ENCODE measurements around the gene LGMN. TPM values are rescaled to one million over a fixed set of nuclear protein-coding genes. Genes with fewer than 3 reads are reported as not detected.

The LGMN gene
- total and polyA plus RNA-seq, 2 of the 13 experiments (the other 11 are each of a cell fraction or from before 2014, with no cell fraction given) = 28.9 to 76.4 TPM

- TF ChIP-seq BRF2 (CRISPR knock-in tag; IDR thresholded peaks at IDR 0.05) (no peak), CC2D1A (CRISPR knock-in tag; IDR thresholded peaks at IDR 0.05) (no peak), ZNF747 (CRISPR knock-in tag; IDR thresholded peaks at IDR 0.05; ENCODE audit: borderline replicate concordance) (peak; percentile 68; the same call in 1 of the 2 replicates), ARNTL (CRISPR knock-in tag; IDR thresholded peaks at IDR 0.05) (peak; percentile 75), HOXA9 (CRISPR knock-in tag; IDR thresholded peaks at IDR 0.05; ENCODE audit: borderline replicate concordance) (no peak), CBFB (CRISPR knock-in tag; IDR thresholded peaks at IDR 0.05) (peak; percentile 80; the same call in 1 of the 2 replicates), SIX4 (CRISPR knock-in tag; IDR thresholded peaks at IDR 0.05) (no peak), MAFK (conservative IDR thresholded peaks at IDR 0.05 in 1 of 2, IDR thresholded peaks at IDR 0.05 in 1 of 2; ENCODE audit: low read length in 2 of 2) (no peak), NFE2 (CRISPR knock-in tag; IDR thresholded peaks at IDR 0.05) (no peak), PHF20 (CRISPR knock-in tag; IDR thresholded peaks at IDR 0.05) (peak; percentile 83), FOXP1 (IDR thresholded peaks at IDR 0.05) (no peak), FOXP1 (CRISPR knock-in tag; IDR thresholded peaks at IDR 0.05) (no peak), EEA1 (CRISPR knock-in tag; IDR thresholded peaks at IDR 0.05; ENCODE audit: borderline replicate concordance) (no peak; the same call in 1 of the 2 replicates), HMG20B (CRISPR knock-in tag; conservative IDR thresholded peaks at IDR 0.05) (0 out of 2 replicates have a peak, but pooled peaks have one; percentile 19), SIN3A (IDR thresholded peaks at IDR 0.05; ENCODE audit: borderline replicate concordance, low read depth, low read length) (peak; percentile 78; the same call in 1 of the 2 replicates), ZNF570 (CRISPR knock-in tag; IDR thresholded peaks at IDR 0.05; ENCODE audit: borderline replicate concordance) (no peak), ZKSCAN1 (IDR thresholded peaks at IDR 0.05; ENCODE audit: low read length) (no peak), ZNF879 (CRISPR knock-in tag; IDR thresholded peaks at IDR 0.05) (no peak)
- TF ChIP-seq, protein P1, sequence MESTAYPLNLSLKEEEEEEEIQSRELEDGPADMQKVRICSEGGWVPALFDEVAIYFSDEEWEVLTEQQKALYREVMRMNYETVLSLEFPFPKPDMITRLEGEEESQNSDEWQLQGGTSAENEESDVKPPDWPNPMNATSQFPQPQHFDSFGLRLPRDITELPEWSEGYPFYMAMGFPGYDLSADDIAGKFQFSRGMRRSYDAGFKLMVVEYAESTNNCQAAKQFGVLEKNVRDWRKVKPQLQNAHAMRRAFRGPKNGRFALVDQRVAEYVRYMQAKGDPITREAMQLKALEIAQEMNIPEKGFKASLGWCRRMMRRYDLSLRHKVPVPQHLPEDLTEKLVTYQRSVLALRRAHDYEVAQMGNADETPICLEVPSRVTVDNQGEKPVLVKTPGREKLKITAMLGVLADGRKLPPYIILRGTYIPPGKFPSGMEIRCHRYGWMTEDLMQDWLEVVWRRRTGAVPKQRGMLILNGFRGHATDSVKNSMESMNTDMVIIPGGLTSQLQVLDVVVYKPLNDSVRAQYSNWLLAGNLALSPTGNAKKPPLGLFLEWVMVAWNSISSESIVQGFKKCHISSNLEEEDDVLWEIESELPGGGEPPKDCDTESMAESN (CRISPR knock-in tag; conservative IDR thresholded peaks at IDR 0.05) = peak; percentile 92
- TF ChIP-seq, protein P2, sequence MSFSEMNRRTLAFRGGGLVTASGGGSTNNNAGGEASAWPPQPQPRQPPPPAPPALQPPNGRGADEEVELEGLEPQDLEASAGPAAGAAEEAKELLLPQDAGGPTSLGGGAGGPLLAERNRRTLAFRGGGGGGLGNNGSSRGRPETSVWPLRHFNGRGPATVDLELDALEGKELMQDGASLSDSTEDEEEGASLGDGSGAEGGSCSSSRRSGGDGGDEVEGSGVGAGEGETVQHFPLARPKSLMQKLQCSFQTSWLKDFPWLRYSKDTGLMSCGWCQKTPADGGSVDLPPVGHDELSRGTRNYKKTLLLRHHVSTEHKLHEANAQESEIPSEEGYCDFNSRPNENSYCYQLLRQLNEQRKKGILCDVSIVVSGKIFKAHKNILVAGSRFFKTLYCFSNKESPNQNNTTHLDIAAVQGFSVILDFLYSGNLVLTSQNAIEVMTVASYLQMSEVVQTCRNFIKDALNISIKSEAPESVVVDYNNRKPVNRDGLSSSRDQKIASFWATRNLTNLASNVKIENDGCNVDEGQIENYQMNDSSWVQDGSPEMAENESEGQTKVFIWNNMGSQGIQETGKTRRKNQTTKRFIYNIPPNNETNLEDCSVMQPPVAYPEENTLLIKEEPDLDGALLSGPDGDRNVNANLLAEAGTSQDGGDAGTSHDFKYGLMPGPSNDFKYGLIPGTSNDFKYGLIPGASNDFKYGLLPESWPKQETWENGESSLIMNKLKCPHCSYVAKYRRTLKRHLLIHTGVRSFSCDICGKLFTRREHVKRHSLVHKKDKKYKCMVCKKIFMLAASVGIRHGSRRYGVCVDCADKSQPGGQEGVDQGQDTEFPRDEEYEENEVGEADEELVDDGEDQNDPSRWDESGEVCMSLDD (CRISPR knock-in tag; IDR thresholded peaks at IDR 0.05; ENCODE audit: borderline replicate concordance) = 0 out of 2 replicates have a peak, but pooled peaks have one; percentile 31
- TF ChIP-seq, protein P3, sequence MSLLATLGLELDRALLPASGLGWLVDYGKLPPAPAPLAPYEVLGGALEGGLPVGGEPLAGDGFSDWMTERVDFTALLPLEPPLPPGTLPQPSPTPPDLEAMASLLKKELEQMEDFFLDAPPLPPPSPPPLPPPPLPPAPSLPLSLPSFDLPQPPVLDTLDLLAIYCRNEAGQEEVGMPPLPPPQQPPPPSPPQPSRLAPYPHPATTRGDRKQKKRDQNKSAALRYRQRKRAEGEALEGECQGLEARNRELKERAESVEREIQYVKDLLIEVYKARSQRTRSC (CRISPR knock-in tag; IDR thresholded peaks at IDR 0.05; ENCODE audit: low read depth) = peak; percentile 90; the same call in 1 of the 2 replicates
Measured at GRCh38 chr14:92793709-92794546, 45.5 kb upstream of the LGMN start, which contains the start of gene GOLGA5 (continued).
